CD14-positive monocyte (primary cell): ENCODE data around the gene KIF26B. TPM values are rescaled to one million over a fixed set of nuclear protein-coding genes. Genes with fewer than 3 reads are reported as not detected.
A peak's percentile ranks its signal among the peaks of the same experiment; 100 is the strongest.

Experiments used
- DNase-seq, 3 donors: peaks; one replicate each; pipeline ENCODE4 v3.0.0-alpha.2; 2011 to 2022
- H2AFZ ChIP-seq: 2 replicates; pipeline ENCODE4 v1.6.0; 2012; ENCODE audit warnings: mild to moderate bottlenecking, low read depth, low read length, inconsistent platforms; ENCODE audit not compliant: insufficient read depth, poor library complexity, severe bottlenecking
- H3K27ac ChIP-seq, 2 donors: 1 replicate in 1 of 2; 2 replicates in 1 of 2; pipeline ENCODE4 v1.5.1; 2012 to 2013; ENCODE audit warnings: low read length in 2 of 2, control low read depth in 1 of 2, inconsistent platforms in 1 of 2, low read depth in 1 of 2, mild to moderate bottlenecking in 1 of 2
- H3K27me3 ChIP-seq, 2 donors: one replicate each; pipeline versions ENCODE4 v1.6.0 to v1.6.1; 2011 to 2013; ENCODE audit warnings: low read length in 2 of 2; ENCODE audit not compliant: control insufficient read depth in 2 of 2, insufficient read depth in 2 of 2
- H3K36me3 ChIP-seq, 2 donors: replicated peaks in 1 of 2; 1 replicate in 1 of 2; 2 replicates in 1 of 2; pipeline versions ENCODE4 v1.5.1 to v1.6.1; 2012 to 2013; ENCODE audit warnings: low read length in 2 of 2, control low read depth in 1 of 2, inconsistent platforms in 1 of 2, mild to moderate bottlenecking in 1 of 2; ENCODE audit not compliant: insufficient read depth in 2 of 2, control insufficient read depth in 1 of 2
- H3K4me1 ChIP-seq, 2 donors: 1 replicate in 1 of 2; 2 replicates in 1 of 2; pipeline versions ENCODE4 v1.5.1 to v1.6.1; 2012 to 2013; ENCODE audit warnings: low read length in 2 of 2, control low read depth in 1 of 2, inconsistent platforms in 1 of 2, mild to moderate bottlenecking in 1 of 2, moderate library complexity in 1 of 2; ENCODE audit not compliant: insufficient read depth in 2 of 2, control insufficient read depth in 1 of 2
- H3K4me2 ChIP-seq: replicated peaks from 2 replicates; pipeline ENCODE3; 2012; ENCODE audit warnings: low read length, moderate library complexity, mild to moderate bottlenecking; ENCODE audit not compliant: poor library complexity, severe bottlenecking; ENCODE audit errors: extremely low read depth
- H3K4me3 ChIP-seq, 3 experiments: fragments of 200-600 bp in 1 of 3; sonication (generic) in 1 of 3; replicated peaks in 1 of 3; 1 replicate in 2 of 3; 2 replicates in 1 of 3; pipeline ENCODE4 v1.5.1; 2011 to 2013; ENCODE audit warnings: low read length in 3 of 3, mild to moderate bottlenecking in 3 of 3, control low read depth in 2 of 3, low read depth in 2 of 3, inconsistent platforms in 1 of 3, moderate library complexity in 1 of 3
- H3K79me2 ChIP-seq: 2 replicates; pipeline ENCODE4 v1.6.0; 2012; ENCODE audit warnings: mild to moderate bottlenecking, control low read depth, inconsistent platforms, low read length, moderate library complexity; ENCODE audit not compliant: insufficient read depth
- H3K9ac ChIP-seq: 2 replicates; pipeline ENCODE4 v1.6.0; 2017; ENCODE audit warnings: low read length, mild to moderate bottlenecking; ENCODE audit not compliant: insufficient read depth, poor library complexity, severe bottlenecking
- H3K9me3 ChIP-seq, 2 donors: replicated peaks in 1 of 2; 1 replicate in 1 of 2; 2 replicates in 1 of 2; pipeline versions ENCODE4 v1.5.1 to v1.6.1; 2012 to 2013; ENCODE audit warnings: low read length in 2 of 2, control low read depth in 1 of 2; ENCODE audit not compliant: control insufficient read depth in 1 of 2, insufficient read depth in 1 of 2
- H4K20me1 ChIP-seq: 2 replicates; pipeline ENCODE4 v1.6.0; 2012; ENCODE audit warnings: mild to moderate bottlenecking, low read length, control low read depth, moderate library complexity; ENCODE audit not compliant: insufficient read depth
- H3K27ac Mint-ChIP-seq, 7 donors: one replicate each; pipeline ENCODE4 v1.8.0; 2020; ENCODE audit warnings: mild to moderate bottlenecking in 7 of 7, mixed read lengths in 7 of 7, moderate library complexity in 6 of 7, inconsistent platforms in 2 of 7
- H3K27me3 Mint-ChIP-seq, 3 donors: one replicate each; pipeline ENCODE4 v1.8.0; 2021 to 2022; ENCODE audit warnings: low read depth in 3 of 3, mild to moderate bottlenecking in 3 of 3, mixed read lengths in 3 of 3, moderate library complexity in 3 of 3, inconsistent platforms in 1 of 3
- H3K36me3 Mint-ChIP-seq, 2 donors: one replicate each; pipeline ENCODE4 v1.8.0; 2020; ENCODE audit warnings: mixed read lengths in 2 of 2, inconsistent platforms in 1 of 2, mild to moderate bottlenecking in 1 of 2
- H3K4me1 Mint-ChIP-seq: one replicate; pipeline ENCODE4 v1.8.0; 2020; ENCODE audit warnings: mild to moderate bottlenecking, mixed read lengths
- H3K4me3 Mint-ChIP-seq, 2 donors: one replicate each; pipeline ENCODE4 v1.8.0; 2020; ENCODE audit warnings: mild to moderate bottlenecking in 2 of 2, mixed read lengths in 2 of 2, moderate library complexity in 1 of 2
- H3K9me3 Mint-ChIP-seq, 7 donors: one replicate each; pipeline ENCODE4 v1.8.0; 2020 to 2022; ENCODE audit warnings: mixed read lengths in 7 of 7, mild to moderate bottlenecking in 6 of 7, moderate library complexity in 6 of 7, inconsistent platforms in 2 of 7
- WGBS: methylation state at CpG from one replicate; pipeline ENCODE4 v1.1.5; 2013; ENCODE audit warnings: missing lambda C conversion rate; ENCODE audit not compliant: insufficient coverage; 5-methylcytosine and 5-hydroxymethylcytosine counted together
- intact Hi-C, 2 donors: fragments of 100-400 bp; cut with micrococcal nuclease; formaldehyde crosslinking; loops; one replicate each; pipeline versions ENCODE4 v1.15.0 to v1.15.1; 2023
- polyA plus RNA-seq, 3 donors: library from polyadenylated mRNA; depleted of rRNA in 1 of 3; unstranded in 2 of 3; stranded (reverse) in 1 of 3; fragments of 300-500 nt in 2 of 3; fragments of >200 nt in 1 of 3; fragmentation: Illumina TruSeq in 2 of 3; gene quantifications; 1 replicate in 2 of 3; 2 replicates in 1 of 3; pipeline ENCODE4 v1.2.3, GENCODE V29; 2012 to 2021
- TF ChIP-seq, protein P1 (sequence below): fragments of 200-600 bp; IDR thresholded peaks from one replicate; pipeline ENCODE4 v1.8.0; 2022; ENCODE audit warnings: antibody characterized with exemption, mild to moderate bottlenecking

KIF26B gene
- polyA plus RNA-seq, 3 donors, result 0.01 to 0.05 TPM; not detected in 1

DNA sequence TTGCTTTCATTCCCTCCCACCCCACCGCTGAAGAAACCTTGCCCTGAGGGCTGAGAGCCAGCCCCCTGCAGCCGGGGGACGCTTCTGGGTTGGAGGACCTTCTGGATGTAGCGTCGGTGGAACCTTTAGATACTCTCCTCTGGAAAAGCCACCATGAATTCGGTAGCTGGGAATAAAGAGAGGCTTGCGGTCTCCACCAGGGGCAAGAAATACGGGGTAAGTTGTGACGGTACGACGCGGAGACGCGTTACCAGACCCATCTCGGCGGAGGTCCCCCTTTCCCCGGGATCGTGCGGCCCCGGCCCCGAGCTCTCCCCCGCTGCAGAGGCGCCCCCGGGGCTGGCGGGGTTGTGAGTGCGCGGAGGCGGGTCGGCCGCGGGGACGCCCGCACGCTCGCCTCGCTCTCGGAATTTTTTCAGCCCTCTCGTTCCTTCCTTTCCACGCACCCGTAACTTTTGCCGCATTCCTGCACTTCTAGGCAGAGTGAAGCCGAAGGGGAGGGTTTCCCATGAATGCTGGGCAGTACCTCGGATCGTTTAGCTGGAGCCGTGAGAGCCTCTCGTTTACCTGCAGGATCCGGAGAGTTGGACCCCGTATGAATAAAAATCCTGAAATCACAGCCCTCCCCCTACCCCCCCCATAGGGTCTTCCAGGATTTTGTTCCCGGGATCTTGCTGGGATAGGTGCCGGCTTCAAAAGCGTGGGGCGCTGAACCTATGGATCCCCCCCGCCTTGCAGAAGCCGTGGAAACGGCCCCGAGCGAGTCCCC lies 671 bp downstream of the KIF26B start:
- Histone ChIP-seq H3K27me3 (peaks cover 80 to 92% of the 10 kb centered on the region in 2 donors), H3K9ac (no peak overlapping the region), H2AFZ (peak overlapping the region; percentile 81), H3K4me3 (peak overlapping the region; percentile 37 to 73 (median 39)), H3K4me2 (peak overlapping the region; percentile 88), H3K36me3 (no peaks in the 10 kb centered on the region), H3K27ac (no peak overlapping the region), H3K4me1 (peaks cover 34 to 44% of the 10 kb centered on the region in 2 donors), H3K79me2 (no peaks in the 10 kb centered on the region), H4K20me1 (no peaks in the 10 kb centered on the region), H3K9me3 (peaks cover 0 to 23% of the 10 kb centered on the region in 2 donors)
- Mint-ChIP-seq H3K36me3 (no peaks in the 10 kb centered on the region), H3K27ac (peak overlapping the region in 1 of 7 donors; percentile 28), H3K9me3 (peaks cover 0 to 24% (median 11%) of the 10 kb centered on the region in 7 donors), H3K4me3 (peak overlapping the region; percentile 77 to 92), H3K4me1 (peaks cover 29% of the 10 kb centered on the region), H3K27me3 (peaks cover 77 to 97% (median 77%) of the 10 kb centered on the region in 3 donors)
- TF ChIP-seq, protein P1, sequence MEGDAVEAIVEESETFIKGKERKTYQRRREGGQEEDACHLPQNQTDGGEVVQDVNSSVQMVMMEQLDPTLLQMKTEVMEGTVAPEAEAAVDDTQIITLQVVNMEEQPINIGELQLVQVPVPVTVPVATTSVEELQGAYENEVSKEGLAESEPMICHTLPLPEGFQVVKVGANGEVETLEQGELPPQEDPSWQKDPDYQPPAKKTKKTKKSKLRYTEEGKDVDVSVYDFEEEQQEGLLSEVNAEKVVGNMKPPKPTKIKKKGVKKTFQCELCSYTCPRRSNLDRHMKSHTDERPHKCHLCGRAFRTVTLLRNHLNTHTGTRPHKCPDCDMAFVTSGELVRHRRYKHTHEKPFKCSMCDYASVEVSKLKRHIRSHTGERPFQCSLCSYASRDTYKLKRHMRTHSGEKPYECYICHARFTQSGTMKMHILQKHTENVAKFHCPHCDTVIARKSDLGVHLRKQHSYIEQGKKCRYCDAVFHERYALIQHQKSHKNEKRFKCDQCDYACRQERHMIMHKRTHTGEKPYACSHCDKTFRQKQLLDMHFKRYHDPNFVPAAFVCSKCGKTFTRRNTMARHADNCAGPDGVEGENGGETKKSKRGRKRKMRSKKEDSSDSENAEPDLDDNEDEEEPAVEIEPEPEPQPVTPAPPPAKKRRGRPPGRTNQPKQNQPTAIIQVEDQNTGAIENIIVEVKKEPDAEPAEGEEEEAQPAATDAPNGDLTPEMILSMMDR, result no peak
- no peak for DNase-seq
- intact Hi-C loops, result loop anchor here (2.0 to 10.0 kb wide), 2 partner anchors 849 to 1289 kb away; no protein-coding TSS in a partner anchor
- under 1% methylated on average over 47 of the region's 57 CpGs for WGBS

DNA sequence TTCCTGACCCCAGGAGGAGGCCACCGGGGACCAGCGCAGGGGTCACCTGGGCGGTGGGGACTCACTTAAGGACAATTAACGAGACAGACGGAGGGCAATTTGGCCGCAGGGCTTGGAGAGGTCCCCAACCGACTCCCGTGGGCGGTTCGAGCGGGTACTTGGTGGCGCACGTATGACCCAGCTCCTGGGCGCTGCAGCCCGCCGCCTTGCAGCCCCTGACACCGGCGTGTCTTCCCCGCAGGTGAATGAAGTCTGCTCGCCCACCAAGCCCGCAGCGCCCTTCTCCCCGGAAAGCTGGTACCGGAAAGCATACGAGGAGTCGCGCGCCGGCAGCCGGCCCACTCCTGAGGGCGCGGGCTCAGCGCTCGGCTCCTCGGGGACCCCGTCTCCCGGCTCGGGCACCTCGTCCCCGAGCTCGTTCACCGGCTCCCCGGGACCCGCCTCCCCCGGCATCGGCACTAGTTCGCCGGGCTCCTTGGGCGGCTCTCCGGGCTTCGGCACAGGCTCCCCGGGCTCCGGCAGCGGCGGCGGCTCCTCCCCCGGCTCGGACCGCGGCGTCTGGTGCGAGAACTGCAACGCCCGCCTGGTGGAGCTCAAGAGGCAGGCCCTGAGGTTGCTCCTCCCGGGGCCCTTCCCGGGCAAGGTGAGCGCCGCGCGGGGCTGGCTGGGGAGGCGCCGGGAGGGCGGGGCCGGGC lies 1.4 kb downstream of the KIF26B start:
- Mint-ChIP-seq H3K4me3 (peak overlapping the region; percentile 77 to 92), H3K27me3 (peaks cover 70 to 98% (median 71%) of the 10 kb centered on the region in 3 donors), H3K9me3 (peaks cover 0 to 21% (median 11%) of the 10 kb centered on the region in 7 donors), H3K27ac (peak overlapping the region in 1 of 7 donors; percentile 28), H3K4me1 (peaks cover 29% of the 10 kb centered on the region), H3K36me3 (no peaks in the 10 kb centered on the region)
- H4K20me1 ChIP-seq, result no peaks in the 10 kb centered on the region
- peaks cover 0 to 23% of the 10 kb centered on the region in 2 donors for H3K9me3 ChIP-seq
- H2AFZ ChIP-seq, result peak overlapping the region; percentile 81
- TF ChIP-seq, protein P1, result peak; percentile 81
- no peak overlapping the region for H3K9ac ChIP-seq
- under 1% methylated on average over 74 of the region's 74 CpGs for WGBS
- H3K4me1 ChIP-seq, result peaks cover 34 to 44% of the 10 kb centered on the region in 2 donors
- no peaks in the 10 kb centered on the region for H3K79me2 ChIP-seq
- H3K27me3 ChIP-seq, result peaks cover 77 to 90% of the 10 kb centered on the region in 2 donors
- no peaks in the 10 kb centered on the region for H3K36me3 ChIP-seq
- peak overlapping the region; percentile 37 to 73 (median 39) for H3K4me3 ChIP-seq
- H3K4me2 ChIP-seq, result peak overlapping the region; percentile 88
- peak; percentile 50 to 68 (median 61) for DNase-seq
- intact Hi-C loops, result loop anchor here in 1 of 2 donors (10.0 kb wide), 1 partner anchor 1289 kb away; no protein-coding TSS in a partner anchor
- H3K27ac ChIP-seq, result no peak overlapping the region
